ENCODE data around the gene AKR7A3.
"Not testable (repeated sequence)": the region's sequence is repeated elsewhere in the genome, so short reads cannot be mapped to it uniquely, and the experiment has no call there.

Gene AKR7A3

GRCh38 chr1:19287436-19288185 lies 959 bp downstream of the AKR7A3 start:
- no peak for DNase-seq (ENCODE audit: low spot score)

- not testable (repeated sequence) for DNase-seq (ENCODE audit: low spot score)
Measured at GRCh38 chr1:19285807-19286206, 2.8 kb downstream of the AKR7A3 start.

- DNase-seq (ENCODE audit: low spot score): not testable (repeated sequence)
Measured at GRCh38 chr1:19285366-19285765, 3.2 kb downstream of the AKR7A3 start.

GRCh38 chr1:19284881-19285280 lies 3.7 kb downstream of the AKR7A3 start:
- DNase-seq (ENCODE audit: low spot score): no peak

- DNase-seq (ENCODE audit: low spot score): no peak
Measured at GRCh38 chr1:19283891-19284290, 4.7 kb downstream of the AKR7A3 start.

GRCh38 chr1:19274636-19275035 lies 13.9 kb downstream of the AKR7A3 start:
- no peak for DNase-seq (ENCODE audit: low spot score)

- DNase-seq (ENCODE audit: low spot score): not testable (repeated sequence)
Measured at GRCh38 chr1:19273844-19274531, 14.6 kb downstream of the AKR7A3 start.

- DNase-seq (ENCODE audit: low spot score): no peak
Measured at GRCh38 chr1:19273106-19273843, 15.3 kb downstream of the AKR7A3 start.

GRCh38 chr1:19272064-19272463 lies 16.5 kb downstream of the AKR7A3 start:
- no peak for DNase-seq (ENCODE audit: low spot score)

- DNase-seq (ENCODE audit: low spot score): not testable (repeated sequence)
Measured at GRCh38 chr1:19270343-19270730, 18.2 kb downstream of the AKR7A3 start.

- not testable (repeated sequence) for DNase-seq (ENCODE audit: low spot score)
Measured at GRCh38 chr1:19269427-19270342, 18.9 kb downstream of the AKR7A3 start.

GRCh38 chr1:19268445-19268844 lies 20.1 kb downstream of the AKR7A3 start:
- no peak for DNase-seq (ENCODE audit: low spot score)

- DNase-seq (ENCODE audit: low spot score): no peak
Measured at GRCh38 chr1:19262744-19263143, 25.8 kb downstream of the AKR7A3 start.

GRCh38 chr1:19262047-19262446 lies 26.5 kb downstream of the AKR7A3 start:
- DNase-seq (ENCODE audit: low spot score): no peak

- no peak for DNase-seq (ENCODE audit: low spot score)
Measured at GRCh38 chr1:19260211-19261138, 28.1 kb downstream of the AKR7A3 start.

- DNase-seq (ENCODE audit: low spot score): no peak
Measured at GRCh38 chr1:19258353-19258752, 30.2 kb downstream of the AKR7A3 start.

GRCh38 chr1:19257178-19257914 lies 31.2 kb downstream of the AKR7A3 start:
- no peak for DNase-seq (ENCODE audit: low spot score)

- not testable (repeated sequence) for DNase-seq (ENCODE audit: low spot score)
Measured at GRCh38 chr1:19256301-19256700, 32.3 kb downstream of the AKR7A3 start.

- DNase-seq (ENCODE audit: low spot score): no peak
Measured at GRCh38 chr1:19255288-19255687, 33.3 kb downstream of the AKR7A3 start.

GRCh38 chr1:19254416-19254815 lies 34.2 kb downstream of the AKR7A3 start:
- no peak for DNase-seq (ENCODE audit: low spot score)

Data from hematopoietic multipotent progenitor cell treated with erythropoietin and hydrocortisone succinate and interleukin-3 and kit ligand, for 15 days (in vitro differentiated cells).